H1 (cell line): Measurements from ENCODE around the gene ADGRF1. TPM values are rescaled to one million over a fixed set of nuclear protein-coding genes. Genes with fewer than 3 reads are reported as not detected.

ENCODE experiments used
- CTCF ChIA-PET: fragments of 300-600 bp; sonication (Branson Sonifier 250); formaldehyde crosslinking; loops from one replicate; lab custom pipeline; 2021; ENCODE audit not compliant: partially characterized antibody; lab: Charles Lee
- POLR2A ChIA-PET: fragments of 300-600 bp; sonication (Branson Sonifier 250); formaldehyde crosslinking; loops from one replicate; lab custom pipeline; 2021; ENCODE audit warnings: inconsistent platforms; ENCODE audit not compliant: partially characterized antibody; lab: Charles Lee
- DNase-seq, 2 experiments: peaks; one replicate each; pipeline versions ENCODE4 v3.0.0 to v3.0.0-alpha.2; 2010 to 2022; ENCODE audit warnings: low spot score in 2 of 2, low read depth in 1 of 2, mixed read lengths in 1 of 2
- FAIRE-seq: peaks from 2 replicates; lab custom pipeline; 2011; peaks lifted over from hg19 to GRCh38; lab: Jason Lieb, UNC
- H2AFZ ChIP-seq: 2 replicates; pipeline ENCODE4 v1.8.1; 2012; ENCODE audit warnings: low read length, inconsistent platforms
- H2AK5ac ChIP-seq: 2 replicates; pipeline ENCODE4 v1.6.1; 2013; ENCODE audit warnings: low read depth, low read length
- H2BK120ac ChIP-seq: replicated peaks from 2 replicates; pipeline ENCODE3; 2013; ENCODE audit warnings: low read depth, low read length, inconsistent platforms
- H2BK12ac ChIP-seq: 2 replicates; pipeline ENCODE4 v1.6.1; 2013; ENCODE audit warnings: low read depth, low read length
- H2BK15ac ChIP-seq: 2 replicates; pipeline ENCODE4 v1.6.1; 2013; ENCODE audit warnings: low read length
- H2BK20ac ChIP-seq: 2 replicates; pipeline ENCODE4 v1.6.1; 2013; ENCODE audit warnings: low read length
- H2BK5ac ChIP-seq: 2 replicates; pipeline ENCODE4 v1.6.1; 2013; ENCODE audit warnings: low read depth, low read length
- H3K14ac ChIP-seq: 2 replicates; pipeline ENCODE4 v1.6.1; 2013; ENCODE audit warnings: inconsistent platforms; ENCODE audit not compliant: insufficient read length
- H3K18ac ChIP-seq: 2 replicates; pipeline ENCODE4 v1.6.1; 2013; ENCODE audit warnings: low read length; ENCODE audit errors: extremely low read depth
- H3K23ac ChIP-seq: 2 replicates; pipeline ENCODE4 v1.6.1; 2013; ENCODE audit warnings: inconsistent platforms; ENCODE audit not compliant: insufficient read length
- H3K23me2 ChIP-seq: 2 replicates; pipeline ENCODE4 v1.6.1; 2013; ENCODE audit warnings: low read depth, low read length
- H3K27ac ChIP-seq: 2 replicates; pipeline ENCODE4 v1.6.1; 2011; ENCODE audit warnings: low read depth, low read length, inconsistent platforms
- H3K27me3 ChIP-seq, 4 experiments: replicated peaks in 1 of 4; 1 replicate in 1 of 4; 2 replicates in 3 of 4; pipeline versions ENCODE4 v1.6.1 to v1.8.1; 2011 to 2013; ENCODE audit warnings: low read length in 3 of 4, mild to moderate bottlenecking in 3 of 4, inconsistent platforms in 2 of 4, mixed read lengths in 2 of 4, moderate library complexity in 1 of 4; ENCODE audit not compliant: control insufficient read depth in 3 of 4, insufficient read depth in 3 of 4; ENCODE audit errors: extremely low read depth in 1 of 4
- H3K36me3 ChIP-seq, 4 experiments: 2 replicates each; pipeline versions ENCODE4 v1.6.1 to v1.8.1; 2011 to 2013; ENCODE audit warnings: mild to moderate bottlenecking in 4 of 4, low read length in 3 of 4, moderate library complexity in 2 of 4, control low read depth in 1 of 4, inconsistent platforms in 1 of 4; ENCODE audit not compliant: insufficient read depth in 4 of 4, control insufficient read depth in 2 of 4
- H3K4ac ChIP-seq: replicated peaks from 2 replicates; pipeline ENCODE3; 2013; ENCODE audit warnings: low read length, low read depth, mixed read lengths, inconsistent platforms; ENCODE audit not compliant: insufficient read length
- H3K4me1 ChIP-seq, 4 experiments: replicated peaks in 1 of 4; 1 replicate in 1 of 4; 2 replicates in 3 of 4; pipeline versions ENCODE4 v1.6.1 to v1.8.1; 2011 to 2013; ENCODE audit warnings: low read length in 3 of 4, inconsistent platforms in 2 of 4, mixed read lengths in 1 of 4; ENCODE audit not compliant: insufficient read depth in 4 of 4, control insufficient read depth in 3 of 4
- H3K4me2 ChIP-seq, 2 experiments: 2 replicates each; pipeline versions ENCODE4 v1.6.1 to v1.8.1; 2011 to 2013; ENCODE audit warnings: low read depth in 2 of 2, low read length in 2 of 2, control low read depth in 1 of 2, inconsistent platforms in 1 of 2, mild to moderate bottlenecking in 1 of 2; ENCODE audit not compliant: insufficient read depth in 1 of 2
- H3K4me3 ChIP-seq, 4 experiments: fragments of 200-600, 300-600 bp in 1 of 4; sonication (generic), shearing (Covaris generic), sonication (Bioruptor Twin) in 1 of 4; 2 replicates each; pipeline versions ENCODE4 v1.5.1 to v1.8.1; 2011 to 2016; ENCODE audit warnings: low read length in 4 of 4, low read depth in 3 of 4, control low read depth in 2 of 4, inconsistent platforms in 2 of 4, mild to moderate bottlenecking in 2 of 4, mixed read lengths in 1 of 4, moderate library complexity in 1 of 4; ENCODE audit not compliant: insufficient read depth in 2 of 4; ENCODE audit errors: extremely low read depth in 1 of 4
- H3K56ac ChIP-seq: replicated peaks from 2 replicates; pipeline ENCODE3; 2013; ENCODE audit warnings: low read depth, mild to moderate bottlenecking, mixed read lengths, low read length, inconsistent platforms; ENCODE audit not compliant: insufficient read length
- H3K79me1 ChIP-seq: 2 replicates; pipeline ENCODE4 v1.6.1; 2013; ENCODE audit warnings: low read depth, low read length, control low read depth
- H3K79me2 ChIP-seq, 2 experiments: 2 replicates each; pipeline versions ENCODE4 v1.6.1 to v1.8.1; 2012 to 2013; ENCODE audit warnings: low read length in 2 of 2, mild to moderate bottlenecking in 2 of 2, inconsistent platforms in 1 of 2; ENCODE audit not compliant: insufficient read depth in 2 of 2, control insufficient read depth in 1 of 2
- H3K9ac ChIP-seq, 4 experiments: replicated peaks in 1 of 4; 1 replicate in 1 of 4; 2 replicates in 3 of 4; pipeline versions ENCODE4 v1.6.1 to v1.8.1; 2011 to 2013; ENCODE audit warnings: low read depth in 3 of 4, low read length in 3 of 4, control low read depth in 2 of 4, mild to moderate bottlenecking in 2 of 4, moderate library complexity in 2 of 4, inconsistent platforms in 1 of 4; ENCODE audit errors: extremely low read depth in 1 of 4
- H3K9me3 ChIP-seq, 2 experiments: 2 replicates each; pipeline versions ENCODE4 v1.6.1 to v1.8.1; 2012 to 2013; ENCODE audit warnings: mild to moderate bottlenecking in 2 of 2, moderate library complexity in 2 of 2, control low read depth in 1 of 2, inconsistent platforms in 1 of 2, low read depth in 1 of 2, low read length in 1 of 2, mixed read lengths in 1 of 2; ENCODE audit not compliant: insufficient read depth in 2 of 2
- H4K20me1 ChIP-seq, 2 experiments: replicated peaks in 1 of 2; 2 replicates each; pipeline versions ENCODE3 to v1.8.1; 2011 to 2013; ENCODE audit warnings: inconsistent platforms in 2 of 2, low read length in 2 of 2, mild to moderate bottlenecking in 1 of 2; ENCODE audit not compliant: insufficient read depth in 2 of 2, control insufficient read depth in 1 of 2
- H4K5ac ChIP-seq: 2 replicates; pipeline ENCODE4 v1.6.1; 2013; ENCODE audit warnings: low read length, low read depth, mixed read lengths, inconsistent platforms; ENCODE audit not compliant: insufficient read length
- H4K8ac ChIP-seq: 2 replicates; pipeline ENCODE4 v1.8.0; 2013; ENCODE audit warnings: mild to moderate bottlenecking, moderate library complexity, low read length, inconsistent platforms; ENCODE audit not compliant: insufficient read depth; ENCODE audit errors: extremely low read depth
- H4K91ac ChIP-seq: replicated peaks from 2 replicates; pipeline ENCODE3; 2013; ENCODE audit warnings: low read length, mixed read lengths, inconsistent platforms; ENCODE audit not compliant: insufficient read length
- ASH2L ChIP-seq: fragments of 200-600, 300-600 bp; sonication (generic); IDR thresholded peaks from one replicate; pipeline ENCODE4 v1.7.1; 2017; ENCODE audit warnings: low read length
- HDAC6 ChIP-seq: IDR thresholded peaks from one replicate; pipeline ENCODE4 v1.7.1; 2012; ENCODE audit warnings: low read depth, mild to moderate bottlenecking, inconsistent platforms, low read length, moderate library complexity
- KDM1A ChIP-seq: fragments of 200-600, 300-600 bp; sonication (generic); IDR thresholded peaks from 2 replicates; pipeline ENCODE4 v1.7.1; 2016; ENCODE audit warnings: mild to moderate bottlenecking, low read length, borderline replicate concordance
- NRF1 ChIP-seq: IDR thresholded peaks from 2 replicates; pipeline ENCODE4 v1.6.1; 2011; ENCODE audit warnings: mild to moderate bottlenecking, low read depth, low read length, improper control_type of control experiment
- PHF8 ChIP-seq: fragments of 200-600 bp; sonication (generic); conservative IDR thresholded peaks from 2 replicates; pipeline ENCODE4 v1.7.1; 2012; ENCODE audit warnings: low read depth, mild to moderate bottlenecking, inconsistent platforms, low read length, moderate library complexity
- POLR2AphosphoS5 ChIP-seq: IDR thresholded peaks from 2 replicates; pipeline ENCODE4 v1.6.1; 2011; ENCODE audit warnings: low read depth, low read length
- RBBP5 ChIP-seq: IDR thresholded peaks from 2 replicates; pipeline ENCODE4 v1.7.1; 2012; ENCODE audit warnings: low read depth, mild to moderate bottlenecking, inconsistent platforms, low read length, moderate library complexity, borderline replicate concordance
- RFX5 ChIP-seq: IDR thresholded peaks from 2 replicates; pipeline ENCODE4 v1.6.1; 2011; ENCODE audit warnings: low read depth, low read length, improper control_type of control experiment, borderline replicate concordance
- SAP30 ChIP-seq: fragments of 300-600 bp; sonication (generic); IDR thresholded peaks from 2 replicates; pipeline ENCODE4 v1.7.1; 2012; ENCODE audit warnings: low read length, moderate library complexity, mild to moderate bottlenecking, inconsistent platforms; ENCODE audit not compliant: insufficient read depth, insufficient replicate concordance
- SIRT6 ChIP-seq: IDR thresholded peaks from one replicate; pipeline ENCODE4 v1.7.1; 2012; ENCODE audit warnings: low read length, inconsistent platforms
- SP2 ChIP-seq: IDR thresholded peaks from 2 replicates; pipeline ENCODE4 v1.6.1; 2012; ENCODE audit warnings: mild to moderate bottlenecking, low read length, inconsistent platforms
- SP4 ChIP-seq: IDR thresholded peaks from 2 replicates; pipeline ENCODE4 v1.6.1; 2012; ENCODE audit warnings: low read length, inconsistent platforms
- TBP ChIP-seq: IDR thresholded peaks from 2 replicates; pipeline ENCODE4 v1.6.1; 2011; ENCODE audit warnings: low read depth, low read length, improper control_type of control experiment
- TEAD4 ChIP-seq: IDR thresholded peaks from 2 replicates; pipeline ENCODE4 v1.6.1; 2012; ENCODE audit warnings: low read depth, low read length, inconsistent platforms, mixed read lengths
- YY1 ChIP-seq: IDR thresholded peaks from 2 replicates; pipeline ENCODE4 v1.6.1; 2011; ENCODE audit warnings: low read depth, mild to moderate bottlenecking, low read length
- ZNF274 ChIP-seq: IDR thresholded peaks from 2 replicates; pipeline ENCODE4 v1.7.0; 2012; ENCODE audit warnings: low read length, borderline replicate concordance; ENCODE audit errors: extremely low read depth
- WGBS, 2 experiments: shearing (Covaris generic) in 1 of 2; methylation state at CpG; one replicate each; pipeline versions ENCODE4 v1.1.6 to v1.1.7; 2013 to 2015; ENCODE audit warnings: low lambda C conversion rate in 2 of 2, mixed read lengths in 2 of 2, inconsistent platforms in 1 of 2, low coverage in 1 of 2, missing lambda C conversion rate in 1 of 2; ENCODE audit not compliant: insufficient replicate concordance in 2 of 2, insufficient coverage in 1 of 2, insufficient read length in 1 of 2; ENCODE audit errors: extremely low coverage in 1 of 2, missing lambda C conversion rate in 1 of 2; 5-methylcytosine and 5-hydroxymethylcytosine counted together
- polyA plus RNA-seq, 7 experiments: library from polyadenylated mRNA; depleted of rRNA in 3 of 7; stranded (reverse) in 5 of 7; unstranded in 2 of 7; fragments of >200 nt in 5 of 7; fragments of 200-250 nt in 2 of 7; gene quantifications; 1 replicate in 5 of 7; 2 replicates in 1 of 7; 4 replicates in 1 of 7; pipeline versions ENCODE4 v1.2.1 to v1.2.3, GENCODE V29; 2011 to 2013; ENCODE audit warnings: missing spikeins in 2 of 7, mixed read lengths in 2 of 7
- total RNA-seq: library from RNA; stranded (reverse); fragmentation: NEBNext Ultra II Directional; extraction: Animal tissue kit (Norgen Biotek cat#: 25700); gene quantifications from 2 replicates; pipeline ENCODE4 v1.2.1, GENCODE V29; 2021

The ADGRF1 gene
- total and polyA plus RNA-seq, 2 of the 8 experiments (the other 6 are each of a cell fraction or from before 2014, with no cell fraction given) = not detected

GRCh38 chr6:46993846-46994245 lies 48.3 kb downstream of the ADGRF1 start:
- Histone ChIP-seq H3K27me3 (no peaks in the 10 kb centered on the region), H3K4me3 (no peak overlapping the region), H3K18ac (no peak overlapping the region), H2BK15ac (no peak overlapping the region), H2BK5ac (no peak overlapping the region), H3K79me1 (no peaks in the 10 kb centered on the region), H4K91ac (no peak overlapping the region), H2BK20ac (no peak overlapping the region), H2BK120ac (no peak overlapping the region), H3K9me3 (no peaks in the 10 kb centered on the region), H3K23me2 (no peaks in the 10 kb centered on the region), H3K56ac (no peak overlapping the region), H3K23ac (no peak overlapping the region), H3K4ac (no peak overlapping the region), H3K9ac (no peak overlapping the region), H2AK5ac (no peak overlapping the region), H3K4me1 (no peaks in the 10 kb centered on the region), H4K5ac (no peak overlapping the region), H2AFZ (no peak overlapping the region), H3K14ac (no peak overlapping the region), H3K79me2 (no peaks in the 10 kb centered on the region), H4K20me1 (no peaks in the 10 kb centered on the region), H3K27ac (no peak overlapping the region), H3K4me2 (no peak overlapping the region), H2BK12ac (no peak overlapping the region), H4K8ac (no peak overlapping the region), H3K36me3 (no peaks in the 10 kb centered on the region)
- FAIRE-seq (no peak), DNase-seq (no peak)
- ChIA-PET CTCF (interaction anchor here (0.7 to 1.5 kb wide), 4 partner anchors 10 to 145 kb away, joined by 3 to 8 read pairs (median 3); no protein-coding TSS in a partner anchor), POLR2A (interaction anchor here (0.6 kb wide), 1 partner anchor 527 kb away, joined by 4 read pairs; no protein-coding TSS in a partner anchor)
- WGBS, 2 experiments = 92% methylated on average over 3 of the region's 3 CpGs; no CpG with 5 or more reads in 1 of the 2 experiments
- no peak for TF ChIP-seq POLR2AphosphoS5
- TF ChIP-seq SAP30 = no peak
- TF ChIP-seq HDAC6 = no peak
- no peak for TF ChIP-seq ZNF274
- TF ChIP-seq SIRT6 = no peak
- no peak for TF ChIP-seq SP4
- no peak for TF ChIP-seq SP2
- no peak for TF ChIP-seq ASH2L
- TF ChIP-seq TBP = no peak
- no peak for TF ChIP-seq KDM1A
- no peak for TF ChIP-seq RBBP5
- no peak for TF ChIP-seq NRF1
- no peak for TF ChIP-seq RFX5
- no peak for TF ChIP-seq YY1
- TF ChIP-seq PHF8 = no peak
- no peak for TF ChIP-seq TEAD4
